ENCODE measurements around the gene AMACR. TPM values are rescaled to one million over a fixed set of nuclear protein-coding genes. Genes with fewer than 3 reads are reported as not detected.

The AMACR gene
- total and polyA plus RNA-seq, 9 of the 15 experiments (the other 6 are each of a cell fraction or from before 2014, with no cell fraction given) = 0.72 to 4.6 (median 4.0) TPM

GRCh38 chr5:33994845-33995244, 13.0 kb downstream of the AMACR start (continued):
- TF ChIP-seq, protein P1, sequence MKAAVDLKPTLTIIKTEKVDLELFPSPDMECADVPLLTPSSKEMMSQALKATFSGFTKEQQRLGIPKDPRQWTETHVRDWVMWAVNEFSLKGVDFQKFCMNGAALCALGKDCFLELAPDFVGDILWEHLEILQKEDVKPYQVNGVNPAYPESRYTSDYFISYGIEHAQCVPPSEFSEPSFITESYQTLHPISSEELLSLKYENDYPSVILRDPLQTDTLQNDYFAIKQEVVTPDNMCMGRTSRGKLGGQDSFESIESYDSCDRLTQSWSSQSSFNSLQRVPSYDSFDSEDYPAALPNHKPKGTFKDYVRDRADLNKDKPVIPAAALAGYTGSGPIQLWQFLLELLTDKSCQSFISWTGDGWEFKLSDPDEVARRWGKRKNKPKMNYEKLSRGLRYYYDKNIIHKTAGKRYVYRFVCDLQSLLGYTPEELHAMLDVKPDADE (conservative IDR thresholded peaks at IDR 0.05; ENCODE audit: control insufficient read depth, low read depth, low read length) = no peak
- TF ChIP-seq SAP30 (IDR thresholded peaks at IDR 0.05; ENCODE audit: borderline replicate concordance, insufficient read depth, low read depth, low read length, poor library complexity, severe bottlenecking) = no peak
- TF ChIP-seq, protein P2, sequence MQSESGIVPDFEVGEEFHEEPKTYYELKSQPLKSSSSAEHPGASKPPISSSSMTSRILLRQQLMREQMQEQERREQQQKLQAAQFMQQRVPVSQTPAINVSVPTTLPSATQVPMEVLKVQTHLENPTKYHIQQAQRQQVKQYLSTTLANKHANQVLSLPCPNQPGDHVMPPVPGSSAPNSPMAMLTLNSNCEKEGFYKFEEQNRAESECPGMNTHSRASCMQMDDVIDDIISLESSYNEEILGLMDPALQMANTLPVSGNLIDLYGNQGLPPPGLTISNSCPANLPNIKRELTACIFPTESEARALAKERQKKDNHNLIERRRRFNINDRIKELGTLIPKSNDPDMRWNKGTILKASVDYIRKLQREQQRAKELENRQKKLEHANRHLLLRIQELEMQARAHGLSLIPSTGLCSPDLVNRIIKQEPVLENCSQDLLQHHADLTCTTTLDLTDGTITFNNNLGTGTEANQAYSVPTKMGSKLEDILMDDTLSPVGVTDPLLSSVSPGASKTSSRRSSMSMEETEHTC (IDR thresholded peaks at IDR 0.05) = no peak
- no peak for TF ChIP-seq SRSF7 (optimal IDR thresholded peaks at IDR 0.05; ENCODE audit: low read depth, low read length)

DNA sequence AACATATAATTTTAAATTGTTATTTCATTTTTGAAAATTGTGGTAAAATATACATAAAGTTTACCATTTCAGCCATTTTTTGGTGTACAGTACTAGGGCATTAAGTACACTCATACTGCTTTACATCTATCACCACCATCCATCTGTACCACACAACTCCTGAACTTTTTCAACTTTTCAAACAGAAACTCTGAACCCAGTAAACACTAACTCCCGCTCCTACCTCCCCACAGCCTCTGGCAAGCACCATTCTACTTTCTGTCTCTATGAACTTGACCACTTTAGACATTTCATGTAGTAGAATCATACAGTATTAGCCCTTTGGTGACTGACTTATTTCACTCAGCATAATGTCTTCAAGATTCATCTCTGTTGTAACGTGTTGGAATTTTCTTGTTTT, 15.0 kb downstream of the AMACR start:
- Histone ChIP-seq H4K20me1 (replicated peaks; ENCODE audit: control insufficient read depth, insufficient read depth, low read length) (no peaks in the 10 kb centered on the region), H3K4me2 (ENCODE audit: insufficient read depth, low read length) (no peak overlapping the region), H3K79me2 (ENCODE audit: control insufficient read depth, insufficient read depth, low read length) (no peaks in the 10 kb centered on the region), H2AFZ (ENCODE audit: low read depth, low read length) (no peak overlapping the region), H3K4me3 (no peak overlapping the region), H3K4me1 (replicated peaks in 1 of 2; ENCODE audit: control insufficient read depth in 2 of 2, insufficient read depth in 2 of 2, low read length in 2 of 2) (no peaks in the 10 kb centered on the region), H3K36me3 (ENCODE audit: control insufficient read depth, insufficient read depth, low read length) (no peaks in the 10 kb centered on the region), H3K9ac (ENCODE audit: insufficient read depth in 1 of 2, low read depth in 2 of 2, low read length in 2 of 2) (no peak overlapping the region), H3K9me1 (ENCODE audit: control insufficient read depth, insufficient read depth, low read length) (no peaks in the 10 kb centered on the region), H3K9me3 (replicated peaks; ENCODE audit: control insufficient read depth, insufficient read depth, low read depth, low read length) (no peaks in the 10 kb centered on the region), H3K27me3 (ENCODE audit: control insufficient read depth in 2 of 2, insufficient read depth in 2 of 2, low read length in 2 of 2) (no peaks in the 10 kb centered on the region), H3K27ac (ENCODE audit: extremely low read depth, low read depth, low read length) (no peak overlapping the region)
- no peak for ATAC-seq
- no peak for TF ChIP-seq CHD2 (IDR thresholded peaks at IDR 0.05; ENCODE audit: low read depth, low read length)
- TF ChIP-seq ZNF76 (CRISPR knock-in tag; IDR thresholded peaks at IDR 0.05; ENCODE audit: borderline replicate concordance) = no peak
- no peak for TF ChIP-seq WHSC1 (IDR thresholded peaks at IDR 0.05; ENCODE audit: low read length)
- no peak for TF ChIP-seq KAT7 (CRISPR knock-in tag; IDR thresholded peaks at IDR 0.05; ENCODE audit: borderline replicate concordance)
- TF ChIP-seq, protein P3, sequence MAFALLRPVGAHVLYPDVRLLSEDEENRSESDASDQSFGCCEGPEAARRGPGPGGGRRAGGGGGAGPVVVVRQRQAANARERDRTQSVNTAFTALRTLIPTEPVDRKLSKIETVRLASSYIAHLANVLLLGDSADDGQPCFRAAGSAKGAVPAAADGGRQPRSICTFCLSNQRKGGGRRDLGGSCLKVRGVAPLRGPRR (CRISPR knock-in tag; IDR thresholded peaks at IDR 0.05) = no peak
- WGBS (ENCODE audit: insufficient coverage, low coverage, missing lambda C conversion rate) = 38% methylated on average over 2 of the region's 2 CpGs
- intact Hi-C loops (cut with micrococcal nuclease) = no loop called here
- no peak for DNase-seq (ENCODE audit: extremely low read depth in 1 of 4, low spot score in 3 of 4)
- no peak for FAIRE-seq
- in situ Hi-C loops (cut with MboI) = no loop called here
- BruUV-seq (replicated peaks) = no TSS peak
- CTCF ChIA-PET (ENCODE audit: low intra/inter-chr PET ratio) = no interaction called here
- POLR2A ChIA-PET = no interaction called here

Data from K562 (cell line).